K562 (cell line): Measurements from ENCODE around the gene ST6GALNAC3. TPM values are rescaled to one million over a fixed set of nuclear protein-coding genes. Genes with fewer than 3 reads are reported as not detected.

Source experiments
- ATAC-seq: fragments of 200-7000 bp; cut with Tn5 transposase; 3 replicates; pipeline ENCODE4 v1.9.1; 2020; ENCODE audit warnings: moderate library complexity
- BruUV-seq: library from RNA; stranded (reverse); fragments of 400-500 nt; replicated peaks from 2 replicates; lab custom pipeline; 2021; lab: Mats Ljungman, UMichigan
- CTCF ChIA-PET: fragments of 300-600 bp; formaldehyde crosslinking; extraction: SDS; loops from one replicate; lab custom pipeline; 2021; ENCODE audit warnings: low intra/inter-chr PET ratio; lab: Yijun Ruan, JAX
- POLR2A ChIA-PET: fragments of 300-600, 350-650 bp; sonication (Branson Sonifier 250); formaldehyde crosslinking; extraction: SDS; loops from one replicate; lab custom pipeline; 2021; ENCODE audit warnings: antibody characterized with exemption, inconsistent platforms; lab: Yijun Ruan, JAX
- DNase-seq, 4 experiments: peaks; one replicate each; pipeline versions ENCODE4 v3.0.0 to v3.0.0-alpha.2; 2011 to 2018; ENCODE audit warnings: low spot score in 3 of 4, mixed read lengths in 3 of 4; ENCODE audit errors: extremely low read depth in 1 of 4
- FAIRE-seq: peaks from 2 replicates; lab custom pipeline; 2011; peaks lifted over from hg19 to GRCh38; lab: Jason Lieb, UNC
- H2AFZ ChIP-seq: 2 replicates; pipeline ENCODE4 v1.6.0; 2011; ENCODE audit warnings: low read depth, low read length, control low read depth, inconsistent platforms
- H3K27ac ChIP-seq: fragments of 200-600 bp; 3 replicates; pipeline ENCODE4 v1.8.0; 2011; ENCODE audit warnings: low read depth, mild to moderate bottlenecking, control low read depth, inconsistent platforms, low read length, moderate library complexity, mixed read lengths; ENCODE audit errors: extremely low read depth
- H3K27me3 ChIP-seq, 2 experiments: fragments of 300-600 bp in 1 of 2; 2 replicates in 1 of 2; 3 replicates in 1 of 2; pipeline versions ENCODE4 v1.6.0 to v1.8.0; 2011; ENCODE audit warnings: inconsistent platforms in 2 of 2, low read length in 2 of 2, mild to moderate bottlenecking in 1 of 2, mixed read lengths in 1 of 2, moderate library complexity in 1 of 2; ENCODE audit not compliant: control insufficient read depth in 2 of 2, insufficient read depth in 2 of 2
- H3K36me3 ChIP-seq: fragments of 300-600 bp; 3 replicates; pipeline ENCODE4 v1.8.0; 2011; ENCODE audit warnings: mild to moderate bottlenecking, low read length, inconsistent platforms; ENCODE audit not compliant: control insufficient read depth, insufficient read depth
- H3K4me1 ChIP-seq, 2 experiments: fragments of 200-600 bp in 1 of 2; replicated peaks in 1 of 2; 2 replicates in 1 of 2; 3 replicates in 1 of 2; pipeline versions ENCODE4 v1.5.1 to v1.8.0; 2011; ENCODE audit warnings: inconsistent platforms in 2 of 2, low read length in 2 of 2, mild to moderate bottlenecking in 1 of 2, mixed read lengths in 1 of 2, moderate library complexity in 1 of 2; ENCODE audit not compliant: control insufficient read depth in 2 of 2, insufficient read depth in 2 of 2
- H3K4me2 ChIP-seq: 2 replicates; pipeline ENCODE4 v1.6.1; 2011; ENCODE audit warnings: low read length, control low read depth, inconsistent platforms, mixed read lengths; ENCODE audit not compliant: insufficient read depth
- H3K4me3 ChIP-seq: fragments of 200-600 bp; sonication (generic), shearing (Covaris generic); 2 replicates; pipeline ENCODE4 v1.5.1; 2016; ENCODE audit warnings: control low read depth, inconsistent platforms
- H3K79me2 ChIP-seq: fragments of 200-600 bp; 3 replicates; pipeline ENCODE4 v1.8.0; 2011; ENCODE audit warnings: low read length, inconsistent platforms; ENCODE audit not compliant: control insufficient read depth, insufficient read depth
- H3K9ac ChIP-seq, 2 experiments: 2 replicates each; pipeline versions ENCODE4 v1.6.0 to v1.6.1; 2011; ENCODE audit warnings: low read depth in 2 of 2, low read length in 2 of 2, control low read depth in 1 of 2, inconsistent platforms in 1 of 2, mild to moderate bottlenecking in 1 of 2, mixed read lengths in 1 of 2; ENCODE audit not compliant: insufficient read depth in 1 of 2
- H3K9me1 ChIP-seq: one replicate; pipeline ENCODE4 v1.6.0; 2011; ENCODE audit warnings: inconsistent platforms, mild to moderate bottlenecking, low read length, moderate library complexity; ENCODE audit not compliant: control insufficient read depth, insufficient read depth
- H3K9me3 ChIP-seq: replicated peaks from 2 replicates; pipeline ENCODE4 v1.5.1; 2011; ENCODE audit warnings: low read depth, low read length, inconsistent platforms; ENCODE audit not compliant: control insufficient read depth, insufficient read depth
- H4K20me1 ChIP-seq: replicated peaks from 2 replicates; pipeline ENCODE4 v1.6.1; 2011; ENCODE audit warnings: low read length, inconsistent platforms, mixed read lengths; ENCODE audit not compliant: control insufficient read depth, insufficient read depth
- HDAC1 ChIP-seq, 2 experiments: fragments of 450-650 bp; IDR thresholded peaks; 2 replicates each; pipeline ENCODE4 v1.6.1; 2016 to 2017; ENCODE audit warnings: inconsistent platforms in 1 of 2, mild to moderate bottlenecking in 1 of 2, moderate library complexity in 1 of 2
- HMGN3 ChIP-seq: IDR thresholded peaks from 2 replicates; pipeline ENCODE4 v1.6.1; 2011; ENCODE audit warnings: borderline replicate concordance, low read depth, mild to moderate bottlenecking, mixed read lengths, low read length; ENCODE audit not compliant: insufficient read length; ENCODE audit errors: extremely low read depth
- WGBS: fragments of 100-300 bp; shearing (Covaris generic); methylation state at CpG from one replicate; pipeline ENCODE4 v1.1.6; 2016; ENCODE audit warnings: low coverage, mixed read lengths; ENCODE audit not compliant: insufficient coverage; ENCODE audit errors: missing lambda C conversion rate; 5-methylcytosine and 5-hydroxymethylcytosine counted together
- in situ Hi-C: fragments of 300-500 bp; cut with MboI; formaldehyde crosslinking; loops from 4 replicates; pipeline ENCODE4 v1.15.0; 2018; ENCODE audit warnings: inconsistent platforms, mixed read lengths
- intact Hi-C: fragments of 100-400 bp; cut with micrococcal nuclease; formaldehyde crosslinking; loops from 2 replicates; pipeline ENCODE4 v1.14.2; 2022
- polyA plus RNA-seq, 8 experiments: library from polyadenylated mRNA; depleted of rRNA in 4 of 8; stranded (reverse) in 5 of 8; unstranded in 3 of 8; fragments of >200 nt; fragmentation: Nextera tagmentation in 2 of 8; fragmentation: Illumina TruSeq in 1 of 8; extraction: Ambion mirVana in 2 of 8; extraction: Trizol in 1 of 8; gene quantifications; 2 replicates each; pipeline versions ENCODE4 v1.2.1 to v1.2.3, GENCODE V29; 2011 to 2014; ENCODE audit warnings: inconsistent platforms in 1 of 8, missing spikeins in 1 of 8
- total RNA-seq, 7 experiments: library from RNA; depleted of rRNA in 6 of 7; stranded (reverse); fragments of >200 nt in 6 of 7; fragmentation: Illumina TruSeq in 2 of 7; extraction: Trizol in 2 of 7; gene quantifications; 2 replicates each; pipeline versions ENCODE4 v1.2.1 to v1.2.3, GENCODE V29; 2011 to 2021; ENCODE audit warnings: low replicate concordance in 1 of 7
- TF ChIP-seq, protein P1 (sequence below): IDR thresholded peaks from 3 replicates; pipeline ENCODE4 v1.6.1; 2011; ENCODE audit warnings: borderline replicate concordance, mild to moderate bottlenecking, moderate library complexity; ENCODE audit not compliant: insufficient read length; ENCODE audit errors: extremely low read depth

Gene ST6GALNAC3
- total and polyA plus RNA-seq, 9 of the 15 experiments (the other 6 are each of a cell fraction or from before 2014, with no cell fraction given), result 0.04 to 0.29 (median 0.18) TPM; not detected in 6

DNA sequence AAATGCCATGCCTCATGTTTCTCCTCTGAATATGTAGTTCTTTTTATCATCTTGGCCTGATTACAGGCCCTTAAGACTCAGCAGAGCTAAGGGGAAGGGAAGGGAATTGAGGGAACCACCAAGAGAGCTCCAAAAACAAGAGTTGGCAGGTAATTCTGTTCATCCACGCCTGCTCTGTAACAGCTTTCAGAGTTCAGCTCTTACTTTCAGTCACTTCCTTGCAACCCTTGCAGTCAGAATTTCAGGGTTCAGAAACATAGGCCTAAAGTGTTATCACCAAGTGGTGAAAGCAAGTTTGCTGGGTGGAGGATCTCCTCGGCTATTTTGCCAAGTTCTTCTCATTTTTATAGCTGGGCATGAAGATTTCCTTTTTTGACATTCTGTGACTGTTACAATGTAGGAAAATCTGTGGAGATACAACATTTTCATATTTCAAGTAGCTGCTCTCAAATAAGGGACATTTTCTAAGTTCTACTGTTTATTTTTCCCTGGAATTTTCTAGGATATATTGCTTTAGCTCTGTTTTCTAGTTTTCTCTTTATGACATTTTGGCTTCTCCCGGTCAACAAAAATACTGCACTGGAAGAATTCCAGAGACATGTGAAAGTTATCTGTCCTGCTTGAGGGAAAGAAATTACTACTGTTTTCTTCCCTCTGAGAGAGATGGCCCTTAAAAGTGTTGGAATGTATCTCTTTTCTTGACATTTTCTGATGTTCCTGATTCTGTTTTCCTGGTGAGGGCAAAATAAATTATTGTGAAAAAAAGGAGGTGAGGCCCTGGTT lies 540.9 kb downstream of the ST6GALNAC3 start:
- 2% methylated on average over 3 of the region's 3 CpGs for whole genome bisulfite sequencing
- ATAC-seq, result no peak
- intact Hi-C loops, result no loop called here
- Histone ChIP-seq H2AFZ (no peak overlapping the region), H3K4me2 (no peak overlapping the region), H3K4me3 (no peak overlapping the region), H4K20me1 (no peaks in the 10 kb centered on the region), H3K36me3 (no peaks in the 10 kb centered on the region), H3K4me1 (no peaks in the 10 kb centered on the region), H3K79me2 (no peaks in the 10 kb centered on the region), H3K9ac (no peak overlapping the region), H3K9me1 (no peaks in the 10 kb centered on the region), H3K27ac (no peak overlapping the region), H3K9me3 (no peaks in the 10 kb centered on the region), H3K27me3 (no peaks in the 10 kb centered on the region)
- in situ Hi-C loops, result no loop called here
- CTCF ChIA-PET, result no interaction called here
- BruUV-seq, result no TSS peak
- POLR2A ChIA-PET, result no interaction called here
- DNase-seq, result no peak
- FAIRE-seq, result no peak
- TF ChIP-seq, protein P1, sequence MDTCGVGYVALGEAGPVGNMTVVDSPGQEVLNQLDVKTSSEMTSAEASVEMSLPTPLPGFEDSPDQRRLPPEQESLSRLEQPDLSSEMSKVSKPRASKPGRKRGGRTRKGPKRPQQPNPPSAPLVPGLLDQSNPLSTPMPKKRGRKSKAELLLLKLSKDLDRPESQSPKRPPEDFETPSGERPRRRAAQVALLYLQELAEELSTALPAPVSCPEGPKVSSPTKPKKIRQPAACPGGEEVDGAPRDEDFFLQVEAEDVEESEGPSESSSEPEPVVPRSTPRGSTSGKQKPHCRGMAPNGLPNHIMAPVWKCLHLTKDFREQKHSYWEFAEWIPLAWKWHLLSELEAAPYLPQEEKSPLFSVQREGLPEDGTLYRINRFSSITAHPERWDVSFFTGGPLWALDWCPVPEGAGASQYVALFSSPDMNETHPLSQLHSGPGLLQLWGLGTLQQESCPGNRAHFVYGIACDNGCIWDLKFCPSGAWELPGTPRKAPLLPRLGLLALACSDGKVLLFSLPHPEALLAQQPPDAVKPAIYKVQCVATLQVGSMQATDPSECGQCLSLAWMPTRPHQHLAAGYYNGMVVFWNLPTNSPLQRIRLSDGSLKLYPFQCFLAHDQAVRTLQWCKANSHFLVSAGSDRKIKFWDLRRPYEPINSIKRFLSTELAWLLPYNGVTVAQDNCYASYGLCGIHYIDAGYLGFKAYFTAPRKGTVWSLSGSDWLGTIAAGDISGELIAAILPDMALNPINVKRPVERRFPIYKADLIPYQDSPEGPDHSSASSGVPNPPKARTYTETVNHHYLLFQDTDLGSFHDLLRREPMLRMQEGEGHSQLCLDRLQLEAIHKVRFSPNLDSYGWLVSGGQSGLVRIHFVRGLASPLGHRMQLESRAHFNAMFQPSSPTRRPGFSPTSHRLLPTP, result no peak
- no peak for TF ChIP-seq HDAC1 (IDR thresholded peaks at IDR 0.05)
- TF ChIP-seq HMGN3, result no peak
